CD4-positive, alpha-beta T cell treated with Interleukin-21 for 1 hour (primary cell): Measurements from ENCODE around the gene UNC5CL.
A peak's percentile ranks its signal among the peaks of the same experiment; 100 is the strongest.
"Not testable (repeated sequence)": the region's sequence is repeated elsewhere in the genome, so short reads cannot be mapped to it uniquely, and the experiment has no call there.

Experiments
- DNase-seq: peaks from one replicate; pipeline ENCODE4 v3.0.0-alpha.2; 2020

The UNC5CL gene

DNA sequence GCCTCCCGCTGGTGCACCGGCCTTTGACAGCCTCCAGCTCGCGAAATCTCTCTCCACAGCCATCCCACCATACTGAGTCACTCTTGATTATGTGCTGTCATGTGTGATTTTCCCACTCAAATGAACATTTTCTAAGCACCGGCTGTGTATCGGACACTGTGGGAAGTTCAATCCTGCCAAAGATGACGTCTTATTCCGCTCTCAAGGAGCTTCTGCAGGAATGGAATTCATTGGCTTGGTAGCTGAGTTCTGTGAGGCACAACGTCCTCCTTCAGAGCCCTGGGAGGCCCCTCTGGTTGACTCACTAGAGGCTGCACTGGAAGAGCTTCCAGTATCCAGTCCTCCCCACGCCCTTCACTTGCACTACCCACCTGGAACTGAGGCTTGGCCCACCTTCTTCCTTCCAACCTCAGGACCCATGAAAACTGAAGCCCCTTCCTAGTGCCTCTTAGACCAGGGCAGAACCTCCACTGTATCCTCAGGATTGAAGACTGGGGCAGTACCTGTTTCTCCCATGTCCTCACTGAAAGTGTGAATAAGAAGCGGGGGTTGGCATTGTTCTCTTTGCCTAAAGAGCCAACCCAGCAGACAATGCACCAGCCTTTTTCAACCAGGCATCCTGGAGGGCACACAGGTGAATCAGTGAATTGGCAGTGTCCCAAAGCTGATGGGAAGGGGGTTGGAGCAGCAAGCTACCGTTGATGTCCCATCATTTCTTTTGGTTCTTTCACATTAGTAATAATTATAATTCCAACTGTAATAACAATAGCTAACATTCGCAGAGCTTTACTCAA, 1.7 kb downstream of the UNC5CL start:
- no peak for DNase-seq

GRCh38 chr6:41036601-41037000, 2.4 kb downstream of the UNC5CL start:
- DNase-seq = no peak

DNA sequence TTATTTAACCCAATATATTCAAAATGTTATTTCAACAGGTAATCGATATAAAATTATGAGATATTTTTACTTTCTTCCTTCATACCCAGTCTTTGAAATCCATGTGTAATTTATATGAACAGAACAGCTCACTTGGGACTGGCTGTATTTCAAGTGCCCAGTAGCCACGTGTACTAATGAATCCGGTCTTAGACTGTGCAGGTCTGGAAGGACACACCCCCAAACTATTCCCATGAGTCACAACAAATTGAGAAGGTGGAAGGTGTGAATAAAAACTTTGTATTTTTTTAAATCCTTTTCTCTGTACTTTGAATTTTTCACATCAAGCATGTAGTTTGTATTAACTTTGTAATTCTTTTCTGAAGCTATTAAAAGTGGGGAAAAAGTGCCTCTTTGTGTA, 2.8 kb downstream of the UNC5CL start:
- no peak for DNase-seq

GRCh38 chr6:41033776-41034175, 5.2 kb downstream of the UNC5CL start:
- no peak for DNase-seq

- DNase-seq = no peak
Observed at GRCh38 chr6:41032830-41033229, 6.2 kb downstream of the UNC5CL start.

- no peak for DNase-seq
Observed at GRCh38 chr6:41028561-41029412, 10.2 kb downstream of the UNC5CL start.

DNA sequence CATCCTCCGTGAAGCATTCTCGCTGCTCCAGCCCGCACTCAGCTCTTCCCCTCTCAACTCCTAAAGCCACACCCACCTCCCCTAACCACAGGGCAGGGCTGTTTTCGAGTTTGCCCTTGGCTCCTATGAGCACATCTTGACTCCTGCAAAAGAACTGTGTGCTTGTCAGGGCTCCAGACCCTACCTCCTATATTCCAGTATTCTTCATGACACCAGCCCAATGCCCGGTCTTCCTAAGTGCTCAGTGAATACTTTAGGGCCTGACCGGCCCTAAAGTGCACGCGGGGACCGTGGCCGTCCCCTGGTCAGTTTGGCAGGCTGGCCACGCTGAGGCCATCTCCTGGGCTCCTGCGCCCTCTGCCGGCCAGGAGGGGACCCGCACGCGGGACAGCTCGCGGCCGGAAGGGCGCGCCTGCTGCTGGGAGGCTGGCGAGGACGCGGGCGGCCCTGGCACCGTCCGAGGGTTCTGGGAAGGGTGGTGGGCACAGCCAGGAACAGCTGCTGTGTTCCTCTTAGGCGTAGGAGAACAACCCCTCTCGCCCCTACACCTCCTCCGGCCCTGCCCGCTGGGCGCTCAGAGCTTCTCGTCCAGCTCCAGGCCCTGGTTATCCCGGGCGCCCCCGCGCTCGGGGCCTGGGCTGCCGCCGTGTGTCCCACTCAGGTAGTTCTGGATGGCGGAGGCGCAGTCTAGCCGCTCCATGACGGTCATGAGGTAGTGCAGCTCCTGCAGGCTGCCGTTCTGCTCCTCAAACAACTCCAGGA, 11.0 kb downstream of the UNC5CL start:
- DNase-seq = peak; percentile 70

DNA sequence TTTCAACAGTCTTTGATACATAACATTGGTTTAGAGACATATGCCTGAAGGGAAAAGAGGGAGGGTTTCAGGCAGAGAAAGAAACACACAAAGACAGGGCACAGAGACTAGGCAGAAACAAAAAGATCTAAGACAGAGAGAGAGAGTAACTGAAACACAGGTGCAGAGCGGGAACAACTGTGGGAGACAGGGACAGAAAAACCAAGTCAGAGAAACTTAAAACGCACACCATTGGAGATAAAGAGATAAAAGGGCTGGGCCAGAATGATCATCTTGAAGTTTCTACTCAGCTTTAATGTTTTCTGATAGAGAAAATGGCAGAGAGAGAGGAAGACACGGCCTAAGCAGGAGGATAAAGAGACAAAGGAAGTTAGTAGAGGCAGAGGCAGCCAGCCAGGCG, 11.8 kb downstream of the UNC5CL start:
- DNase-seq = no peak

GRCh38 chr6:41025966-41026530, 13.0 kb downstream of the UNC5CL start:
- DNase-seq = no peak

GRCh38 chr6:41023114-41023513, 15.9 kb downstream of the UNC5CL start:
- no peak for DNase-seq

- no peak for DNase-seq
Observed at GRCh38 chr6:41022294-41022693, 16.7 kb downstream of the UNC5CL start.

GRCh38 chr6:41021832-41022231, 17.2 kb downstream of the UNC5CL start:
- DNase-seq = no peak

GRCh38 chr6:41017663-41018062, 21.4 kb downstream of the UNC5CL start:
- DNase-seq = no peak

DNA sequence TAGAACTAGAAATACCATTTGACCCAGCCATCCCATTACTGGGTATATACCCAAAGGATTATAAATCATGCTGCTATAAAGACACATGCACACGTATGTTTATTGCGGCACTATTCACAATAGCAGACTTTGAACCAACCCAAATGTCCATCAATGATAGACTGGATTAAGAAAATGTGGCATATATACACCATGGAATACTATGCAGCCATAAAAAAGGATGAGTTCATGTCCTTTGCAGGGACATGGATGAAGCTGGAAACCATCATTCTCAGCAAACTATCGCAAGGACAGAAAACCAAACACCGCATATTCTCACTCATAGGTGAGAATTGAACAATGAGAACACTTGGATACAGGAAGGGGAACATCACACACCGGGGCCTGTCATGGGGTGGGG, 23.2 kb downstream of the UNC5CL start:
- DNase-seq = not testable (repeated sequence)

DNA sequence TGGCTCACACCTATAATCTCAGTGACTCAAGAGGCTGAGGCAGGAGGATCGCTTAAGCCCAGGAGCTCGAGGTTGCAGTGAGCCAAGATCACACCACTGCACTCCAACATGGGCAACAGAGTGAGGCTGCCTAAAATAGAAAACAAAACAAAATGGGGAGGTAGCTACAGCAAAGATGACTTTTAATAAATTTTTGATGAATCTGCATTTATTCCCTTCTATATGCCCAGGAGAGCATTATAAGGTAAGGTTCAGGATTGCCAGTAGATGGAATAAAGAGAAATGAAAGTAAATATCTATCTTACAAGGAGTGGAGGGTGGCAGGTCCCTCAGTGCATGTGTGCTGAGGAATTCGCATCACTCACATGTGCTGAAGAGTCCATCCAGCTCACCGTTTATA, 24.2 kb downstream of the UNC5CL start:
- DNase-seq = no peak

GRCh38 chr6:41013466-41014153, 25.4 kb downstream of the UNC5CL start:
- no peak for DNase-seq

- no peak for DNase-seq
Observed at GRCh38 chr6:41011673-41012072, 27.3 kb downstream of the UNC5CL start.

- DNase-seq = no peak
Observed at GRCh38 chr6:41009669-41010068, 29.4 kb downstream of the UNC5CL start.

GRCh38 chr6:41008011-41008410, 31.0 kb downstream of the UNC5CL start:
- DNase-seq = no peak

- DNase-seq = not testable (repeated sequence)
Observed at GRCh38 chr6:41006980-41007379, 32.0 kb downstream of the UNC5CL start.

DNA sequence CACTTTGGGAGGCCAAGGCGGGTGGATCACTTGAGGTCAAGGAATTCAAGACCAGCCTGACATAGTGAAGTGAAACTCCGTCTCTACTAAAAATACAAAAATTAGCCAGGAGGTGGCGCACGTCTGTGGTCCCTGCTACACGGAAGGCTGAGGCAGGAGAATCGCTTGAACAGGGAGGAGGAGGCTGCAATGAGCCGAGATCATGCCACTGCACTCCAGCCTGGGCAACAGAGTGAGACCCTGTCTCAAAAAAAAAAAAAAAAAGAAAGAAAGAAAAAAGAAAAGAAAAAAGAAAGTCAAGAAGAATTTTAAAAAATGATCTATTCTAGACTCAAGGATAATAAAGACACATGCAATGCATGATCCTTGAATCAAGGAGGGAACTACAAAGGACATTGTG, 32.8 kb downstream of the UNC5CL start:
- DNase-seq = peak; percentile 72

GRCh38 chr6:41002168-41002567, 36.9 kb downstream of the UNC5CL start:
- no peak for DNase-seq
